H1 (cell line): Measurements from ENCODE around the gene AIRE. TPM values are rescaled to one million over a fixed set of nuclear protein-coding genes. Genes with fewer than 3 reads are reported as not detected.

Experiments
- EP300 ChIP-seq, 2 experiments: IDR thresholded peaks; 1 replicate in 1 of 2; 2 replicates in 1 of 2; pipeline ENCODE4 v1.6.1; 2011 to 2012; ENCODE audit warnings: low read depth in 2 of 2, low read length in 2 of 2, mild to moderate bottlenecking in 2 of 2, borderline replicate concordance in 1 of 2, inconsistent platforms in 1 of 2, moderate library complexity in 1 of 2
- GABPA ChIP-seq: IDR thresholded peaks from 2 replicates; pipeline ENCODE4 v1.6.1; 2011; ENCODE audit warnings: mild to moderate bottlenecking, low read length, moderate library complexity, borderline replicate concordance; ENCODE audit not compliant: insufficient read depth
- TCF12 ChIP-seq: IDR thresholded peaks from 2 replicates; pipeline ENCODE4 v1.6.1; 2011; ENCODE audit warnings: low read depth, mild to moderate bottlenecking, low read length
- polyA plus RNA-seq, 7 experiments: library from polyadenylated mRNA; depleted of rRNA in 3 of 7; stranded (reverse) in 5 of 7; unstranded in 2 of 7; fragments of >200 nt in 5 of 7; fragments of 200-250 nt in 2 of 7; gene quantifications; 1 replicate in 5 of 7; 2 replicates in 1 of 7; 4 replicates in 1 of 7; pipeline versions ENCODE4 v1.2.1 to v1.2.3, GENCODE V29; 2011 to 2013; ENCODE audit warnings: missing spikeins in 2 of 7, mixed read lengths in 2 of 7
- total RNA-seq: library from RNA; stranded (reverse); fragmentation: NEBNext Ultra II Directional; extraction: Animal tissue kit (Norgen Biotek cat#: 25700); gene quantifications from 2 replicates; pipeline ENCODE4 v1.2.1, GENCODE V29; 2021

Gene AIRE
- total and polyA plus RNA-seq, 2 of the 8 experiments (the other 6 are each of a cell fraction or from before 2014, with no cell fraction given): 0.09 TPM; not detected in 1

DNA sequence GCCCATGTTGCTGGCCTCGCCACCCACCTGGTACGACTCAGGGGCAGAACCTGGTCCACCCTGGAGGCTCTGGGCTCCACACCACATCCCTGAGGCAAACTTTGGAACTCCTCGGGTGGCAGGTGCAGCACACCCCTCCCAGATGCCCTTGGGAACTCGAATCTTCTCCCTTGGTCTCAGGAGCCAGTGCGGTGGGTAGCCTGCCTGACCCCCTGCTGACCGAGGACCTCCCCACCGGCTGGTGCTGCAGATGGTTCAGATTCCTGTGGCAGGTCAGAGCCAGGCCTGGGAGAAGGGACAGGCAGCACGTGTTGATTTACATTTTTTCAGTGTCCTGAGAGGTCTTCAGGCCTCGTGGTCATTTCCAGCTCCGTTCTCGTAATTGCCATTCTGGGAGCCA, 59.8 kb downstream of the AIRE start (continued):
- no peak for TF ChIP-seq EP300 (IDR thresholded peaks at IDR 0.05; ENCODE audit: borderline replicate concordance in 1 of 2, low read depth in 2 of 2, low read length in 2 of 2)
- no peak for TF ChIP-seq TCF12
- no peak for TF ChIP-seq GABPA
- TF ChIP-seq, all 59 proteins: peak for 0
